GM18499 (cell line): ENCODE results near the gene MEGF11.

ENCODE experiments used
- ATAC-seq: cut with Tn5 transposase; IDR thresholded peaks from one replicate; pipeline ENCODE4 v1.9.1; 2021; ENCODE audit warnings: moderate number of reproducible peaks; ENCODE audit not compliant: insufficient read depth, unreplicated experiment

MEGF11 gene

DNA sequence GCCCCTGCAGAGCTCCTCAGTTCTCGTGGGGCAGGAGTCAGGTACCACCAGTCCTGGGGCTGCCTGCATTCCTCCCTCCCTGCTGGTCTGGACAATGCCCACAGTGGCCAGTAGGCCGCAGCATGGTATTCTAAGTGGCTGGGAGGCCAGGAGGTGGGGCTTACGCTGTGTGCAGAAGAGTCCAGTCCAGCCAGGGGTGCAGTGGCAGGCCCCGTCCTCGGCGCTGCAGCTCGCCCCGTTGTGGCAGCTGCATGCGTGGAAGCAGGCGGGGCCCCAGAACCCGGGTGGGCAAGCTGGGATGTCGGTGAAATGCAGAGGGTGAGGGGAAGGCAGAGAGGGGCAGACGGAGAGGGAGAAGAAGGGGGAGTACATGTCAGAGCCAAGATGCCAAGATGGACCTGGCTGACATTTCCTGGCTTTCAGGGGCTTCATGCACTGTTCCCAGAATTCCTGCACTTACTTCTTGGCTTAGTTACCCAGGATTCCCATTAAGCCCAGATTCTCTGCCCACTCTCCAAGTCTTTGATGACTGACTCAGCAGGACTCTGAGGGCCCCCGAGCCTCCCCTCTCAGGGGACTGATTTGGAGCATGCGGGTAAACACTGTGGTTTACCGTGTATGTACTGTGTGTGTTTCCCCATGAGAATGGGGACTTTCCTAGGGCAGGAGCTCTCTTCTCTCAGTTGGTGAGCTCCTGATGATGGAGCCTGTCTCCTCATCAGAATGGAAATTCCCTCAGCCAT, 336.7 kb downstream of the MEGF11 start:
- peak; percentile 34 for ATAC-seq

GRCh38 chr15:65916041-65916663, 337.4 kb downstream of the MEGF11 start:
- ATAC-seq: no peak

DNA sequence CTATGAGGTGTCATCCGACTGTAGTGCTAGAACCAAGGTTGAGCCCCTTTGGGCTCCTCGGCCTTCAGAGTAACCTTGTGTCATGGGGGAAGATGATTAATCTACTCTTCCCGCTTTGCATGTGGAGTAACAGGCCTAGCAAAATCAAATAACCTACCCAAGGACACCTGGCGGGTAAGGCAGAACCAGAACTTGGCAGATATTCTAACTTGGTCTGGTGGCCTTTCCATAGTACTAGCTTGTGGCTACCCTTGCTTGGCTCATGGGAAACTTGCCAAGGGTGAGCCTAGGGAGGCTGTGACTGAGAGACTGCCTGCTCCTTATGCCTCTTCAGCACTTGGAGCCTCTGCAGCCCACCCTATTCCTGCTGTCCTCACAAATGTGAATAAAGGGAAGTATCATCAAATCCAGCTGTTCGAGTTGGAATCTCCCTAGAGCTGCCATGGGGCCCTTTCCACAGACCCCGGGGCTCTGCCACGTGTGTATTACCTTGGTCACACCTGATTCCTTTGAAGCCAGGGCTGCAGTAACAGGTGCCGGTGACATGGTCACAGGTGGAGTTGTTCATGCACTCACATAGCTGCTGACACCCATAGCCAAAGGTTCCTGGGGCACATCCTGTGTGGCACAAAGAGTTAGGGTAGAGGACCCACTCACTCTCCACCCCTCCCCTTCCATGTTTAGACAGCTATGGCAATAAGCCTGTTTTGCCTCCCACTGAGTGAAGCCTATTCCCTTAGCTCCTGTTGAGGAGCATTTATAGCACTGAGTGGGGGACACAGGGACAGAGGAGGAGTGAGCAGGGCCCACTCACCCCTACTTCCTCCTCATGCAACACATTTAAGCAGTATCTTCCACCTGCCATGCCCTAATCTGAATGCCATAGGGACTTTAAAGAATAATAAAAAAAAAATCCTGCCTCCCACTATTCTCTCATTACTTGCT, 338.3 kb downstream of the MEGF11 start:
- no peak for ATAC-seq

DNA sequence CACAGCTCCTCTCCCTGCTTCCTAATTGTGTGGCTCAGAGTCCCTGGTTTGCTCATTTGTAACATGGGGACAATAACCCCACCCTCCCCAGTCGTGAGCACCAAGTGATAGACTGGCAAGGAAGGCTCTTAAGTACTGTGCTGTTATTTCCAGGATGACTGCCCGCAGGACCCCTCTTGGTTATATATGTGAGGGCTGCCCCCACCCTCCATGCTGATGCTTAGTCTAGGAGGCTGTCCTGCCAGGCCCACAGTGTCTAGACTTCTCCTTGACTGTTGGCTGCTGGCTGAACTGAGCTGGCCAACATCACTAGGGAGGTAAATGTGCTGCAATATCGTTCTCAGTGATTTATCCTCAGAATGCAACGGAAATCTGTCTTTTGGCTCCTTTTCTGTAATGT, 339.2 kb downstream of the MEGF11 start:
- no peak for ATAC-seq

GRCh38 chr15:65913631-65914199, 339.8 kb downstream of the MEGF11 start:
- no peak for ATAC-seq

DNA sequence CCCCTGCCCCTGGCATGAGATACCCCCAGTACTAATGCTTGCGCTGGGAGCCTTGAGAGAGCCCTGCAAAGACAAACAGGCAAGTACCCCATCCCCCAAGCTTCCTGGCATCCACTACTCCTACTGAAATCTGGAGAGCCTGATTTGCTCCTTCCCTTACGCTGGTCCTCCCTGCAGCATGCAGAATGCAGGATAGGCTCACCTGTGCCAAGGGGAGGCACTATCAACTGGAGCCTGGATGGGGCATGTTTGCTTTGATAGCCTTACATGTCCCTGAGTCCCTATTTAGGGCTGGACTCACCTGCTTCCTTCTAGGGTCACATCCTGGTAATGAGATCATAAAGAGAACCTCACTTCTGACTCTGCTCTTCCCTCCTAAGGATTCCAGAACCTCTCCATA, 341.3 kb downstream of the MEGF11 start:
- no peak for ATAC-seq

DNA sequence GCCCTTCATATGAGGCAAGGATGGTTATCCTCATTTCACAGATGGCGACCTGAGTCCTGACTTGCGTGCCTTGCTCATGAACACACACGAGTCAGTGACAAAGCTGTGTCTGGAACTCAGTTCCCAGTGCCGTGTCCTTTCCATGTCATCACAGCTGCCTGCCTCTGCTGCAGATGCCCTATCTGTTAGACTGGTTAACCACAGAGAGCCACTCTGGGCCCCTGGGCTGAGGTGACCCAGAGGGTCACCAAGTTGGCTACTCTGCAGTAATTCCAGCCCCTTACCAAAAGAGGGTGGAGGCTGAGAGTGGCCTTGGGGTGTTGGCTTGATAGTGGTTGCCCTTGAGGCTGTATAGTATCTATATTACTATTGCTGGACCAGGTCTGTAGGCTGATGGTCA, 343.2 kb downstream of the MEGF11 start:
- no peak for ATAC-seq

DNA sequence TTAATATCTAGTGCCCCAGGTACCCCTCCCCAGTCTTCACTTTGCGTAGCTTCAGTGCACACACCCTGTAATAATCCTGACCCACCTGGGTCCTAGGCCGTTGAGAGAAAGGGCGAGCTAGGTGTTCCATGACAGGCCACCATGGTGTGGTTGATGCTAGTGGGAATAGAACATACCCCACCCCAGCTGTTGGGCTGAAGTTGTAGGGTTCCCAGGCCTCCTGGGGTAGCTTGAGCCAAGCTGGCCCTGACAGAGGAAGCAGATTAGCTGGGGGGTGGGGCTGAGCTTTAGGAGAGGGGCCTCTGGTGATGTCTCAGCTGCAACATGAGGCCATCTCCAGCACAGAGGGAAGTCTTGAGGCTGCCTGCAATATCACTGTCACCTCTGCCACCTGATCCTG, 343.7 kb downstream of the MEGF11 start:
- no peak for ATAC-seq

DNA sequence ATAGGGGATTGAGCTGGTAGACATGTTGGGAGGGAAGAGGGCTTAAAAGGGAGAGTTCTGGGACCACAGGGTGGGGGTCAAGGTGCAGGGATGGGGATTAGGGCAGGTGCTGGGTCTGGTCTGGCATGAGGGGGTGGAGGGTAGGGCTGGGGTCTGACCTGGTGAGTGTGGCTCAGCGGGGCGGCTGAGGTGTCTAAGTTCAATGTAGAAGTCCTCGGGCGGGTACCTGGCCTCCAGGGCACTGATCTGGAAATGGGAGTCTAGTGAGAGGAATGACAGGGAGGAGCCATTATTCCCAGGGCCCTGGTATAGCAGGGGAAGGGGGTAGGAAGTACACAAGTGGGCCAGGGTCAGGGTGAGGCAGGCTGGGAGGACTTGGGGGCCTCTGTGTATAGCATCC, 344.7 kb downstream of the MEGF11 start:
- no peak for ATAC-seq

GRCh38 chr15:65907661-65908060, 345.9 kb downstream of the MEGF11 start:
- no peak for ATAC-seq

- ATAC-seq: no peak
Measured at GRCh38 chr15:65906396-65906795, 347.2 kb downstream of the MEGF11 start.

GRCh38 chr15:65904301-65904700, 349.2 kb downstream of the MEGF11 start:
- ATAC-seq: no peak

DNA sequence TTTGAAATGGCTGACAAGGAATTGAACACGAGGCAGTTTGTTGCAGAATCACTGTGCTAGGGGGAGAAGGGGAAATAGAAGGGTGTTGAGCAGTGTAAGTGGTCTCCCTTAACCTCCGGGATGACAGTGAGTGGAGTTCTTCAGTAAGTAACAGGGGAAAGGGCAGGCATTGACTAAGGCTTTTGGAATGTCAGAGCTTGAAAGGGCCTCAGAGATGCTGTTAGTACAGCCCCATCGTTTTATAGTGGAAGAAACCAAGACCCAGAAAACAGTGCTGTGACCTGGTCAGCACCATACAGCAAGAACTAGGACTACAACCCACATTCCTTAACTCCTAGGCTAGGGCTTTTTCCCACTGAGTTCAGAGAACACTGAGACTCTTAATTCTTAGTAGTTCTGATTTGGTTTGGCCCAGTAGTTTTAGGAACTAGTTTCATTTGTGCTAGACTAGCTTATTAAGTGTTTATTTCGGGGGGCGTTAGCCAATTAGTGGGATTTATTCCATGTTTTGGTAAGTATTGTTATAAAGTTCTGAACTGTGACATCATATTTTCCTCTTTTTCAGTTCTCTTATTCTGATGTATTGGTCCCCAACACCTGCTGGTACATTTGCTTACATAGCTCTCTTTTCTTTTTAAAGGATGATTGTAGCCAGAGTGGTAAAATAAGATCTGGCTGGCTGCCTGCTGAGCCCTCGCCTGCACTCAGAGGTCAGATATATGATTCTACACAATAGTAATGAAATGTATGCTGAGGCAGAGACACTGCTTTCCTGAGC, 350.1 kb downstream of the MEGF11 start:
- ATAC-seq: no peak

GRCh38 chr15:65902373-65902772, 351.2 kb downstream of the MEGF11 start:
- no peak for ATAC-seq

GRCh38 chr15:65901836-65902235, 351.7 kb downstream of the MEGF11 start:
- no peak for ATAC-seq

DNA sequence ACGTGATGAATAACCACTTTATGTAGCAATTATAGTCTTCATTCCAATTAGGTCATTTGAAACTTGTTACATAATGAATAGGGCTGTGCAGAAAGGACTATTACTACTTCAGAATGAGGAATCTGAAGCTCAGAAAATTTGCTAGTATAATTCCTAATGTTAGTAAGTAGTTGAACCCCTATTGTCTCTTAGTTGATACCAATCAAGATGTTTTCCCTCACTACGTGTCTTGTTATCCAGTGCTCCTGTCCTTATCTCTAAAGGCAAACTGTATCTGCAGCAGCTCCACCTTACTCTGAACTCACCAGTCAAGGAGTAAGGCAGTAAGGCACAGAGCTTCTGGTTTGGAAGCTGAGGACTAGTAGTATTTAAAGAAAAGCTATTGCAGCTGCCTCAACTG, 352.2 kb downstream of the MEGF11 start:
- no peak for ATAC-seq

GRCh38 chr15:65900488-65900887, 353.1 kb downstream of the MEGF11 start:
- ATAC-seq: no peak

GRCh38 chr15:65896236-65896635, 357.3 kb downstream of the MEGF11 start:
- no peak for ATAC-seq

GRCh38 chr15:65893060-65893459, 360.5 kb downstream of the MEGF11 start:
- ATAC-seq: no peak

- no peak for ATAC-seq
Measured at GRCh38 chr15:65888981-65889380, 364.6 kb downstream of the MEGF11 start.
